Neuronal stem cell (in vitro differentiated cells): Measurements from ENCODE around the gene EIF3K.
"Not testable (repeated sequence)": the region's sequence is repeated elsewhere in the genome, so short reads cannot be mapped to it uniquely, and the experiment has no call there.

Experiments
- DNase-seq: peaks from one replicate; pipeline ENCODE4 v3.0.0-alpha.2; 2013; ENCODE audit warnings: low spot score
- H2AFZ ChIP-seq: one replicate; pipeline ENCODE4 v1.6.1; 2013; ENCODE audit warnings: mild to moderate bottlenecking, low read length, inconsistent platforms
- H2AK5ac ChIP-seq: 2 replicates; pipeline ENCODE4 v1.6.1; 2013; ENCODE audit warnings: low read depth, mild to moderate bottlenecking, inconsistent platforms, low read length, moderate library complexity, mixed read lengths
- H2BK120ac ChIP-seq: 2 replicates; pipeline ENCODE4 v1.6.1; 2013; ENCODE audit warnings: low read depth, mild to moderate bottlenecking, inconsistent platforms, low read length, moderate library complexity, mixed read lengths
- H2BK12ac ChIP-seq: one replicate; pipeline ENCODE4 v1.6.1; 2013; ENCODE audit warnings: low read length, inconsistent platforms
- H2BK15ac ChIP-seq: 2 replicates; pipeline ENCODE4 v1.6.1; 2013; ENCODE audit warnings: mild to moderate bottlenecking, low read length, inconsistent platforms, mixed read lengths
- H2BK5ac ChIP-seq: one replicate; pipeline ENCODE4 v1.6.1; 2013; ENCODE audit warnings: inconsistent platforms, mild to moderate bottlenecking, low read length, moderate library complexity
- H3K14ac ChIP-seq: one replicate; pipeline ENCODE4 v1.6.1; 2013; ENCODE audit warnings: low read length, inconsistent platforms
- H3K18ac ChIP-seq: 2 replicates; pipeline ENCODE4 v1.6.1; 2013; ENCODE audit warnings: low read length, inconsistent platforms
- H3K23ac ChIP-seq: 2 replicates; pipeline ENCODE4 v1.6.1; 2013; ENCODE audit warnings: low read depth, mild to moderate bottlenecking, mixed read lengths, low read length, inconsistent platforms; ENCODE audit not compliant: poor library complexity
- H3K27ac ChIP-seq: replicated peaks from 3 replicates; pipeline ENCODE4 v1.5.1; 2013; ENCODE audit warnings: low read length, inconsistent platforms
- H3K27me3 ChIP-seq, 3 experiments: 2 replicates each; pipeline ENCODE4 v1.6.1; 2013; ENCODE audit warnings: low read length in 3 of 3, mild to moderate bottlenecking in 2 of 3, inconsistent platforms in 1 of 3, low read depth in 1 of 3, mixed read lengths in 1 of 3, moderate library complexity in 1 of 3; ENCODE audit not compliant: control insufficient read depth in 3 of 3, insufficient read depth in 3 of 3
- H3K36me3 ChIP-seq, 2 donors: replicated peaks in 1 of 2; 2 replicates each; pipeline ENCODE4 v1.6.1; 2013; ENCODE audit warnings: low read length in 2 of 2; ENCODE audit not compliant: control insufficient read depth in 2 of 2, insufficient read depth in 2 of 2
- H3K4ac ChIP-seq: 2 replicates; pipeline ENCODE4 v1.6.1; 2013; ENCODE audit warnings: inconsistent platforms, mild to moderate bottlenecking, low read length, moderate library complexity
- H3K4me1 ChIP-seq, 2 donors: 1 replicate in 1 of 2; 2 replicates in 1 of 2; pipeline ENCODE4 v1.6.1; 2013; ENCODE audit warnings: low read length in 2 of 2, low read depth in 1 of 2; ENCODE audit not compliant: control insufficient read depth in 2 of 2, insufficient read depth in 1 of 2
- H3K4me2 ChIP-seq: one replicate; pipeline ENCODE4 v1.6.1; 2013; ENCODE audit warnings: mild to moderate bottlenecking, low read length, inconsistent platforms; ENCODE audit not compliant: insufficient read depth, poor library complexity, severe bottlenecking
- H3K4me3 ChIP-seq, 2 donors: 2 replicates each; pipeline ENCODE4 v1.5.1; 2013; ENCODE audit warnings: low read length in 2 of 2, mild to moderate bottlenecking in 2 of 2, inconsistent platforms in 1 of 2, moderate library complexity in 1 of 2
- H3K79me1 ChIP-seq: one replicate; pipeline ENCODE4 v1.6.1; 2013; ENCODE audit warnings: low read depth, mild to moderate bottlenecking, inconsistent platforms, low read length, moderate library complexity
- H3K9ac ChIP-seq: one replicate; pipeline ENCODE4 v1.6.1; 2013; ENCODE audit warnings: mild to moderate bottlenecking, low read depth, low read length, inconsistent platforms; ENCODE audit not compliant: poor library complexity
- H3K9me3 ChIP-seq, 2 donors: replicated peaks in 1 of 2; 2 replicates each; pipeline versions ENCODE3 to v1.6.1; 2013; ENCODE audit warnings: low read length in 2 of 2, mild to moderate bottlenecking in 2 of 2, inconsistent platforms in 1 of 2, low read depth in 1 of 2, mixed read lengths in 1 of 2, moderate library complexity in 1 of 2; ENCODE audit not compliant: control insufficient read depth in 2 of 2, insufficient read depth in 1 of 2
- H4K8ac ChIP-seq: one replicate; pipeline ENCODE4 v1.6.1; 2013; ENCODE audit warnings: low read depth, mild to moderate bottlenecking, inconsistent platforms, low read length, moderate library complexity
- H4K91ac ChIP-seq: one replicate; pipeline ENCODE4 v1.6.1; 2013; ENCODE audit warnings: low read length, low read depth, mild to moderate bottlenecking, inconsistent platforms; ENCODE audit not compliant: poor library complexity
- WGBS, 2 donors: extraction: QIAGEN DNeasy Blood & Tissue Kit; methylation state at CpG; one replicate each; pipeline ENCODE4 v1.1.7; 2013; ENCODE audit warnings: missing lambda C conversion rate in 2 of 2, mixed read lengths in 1 of 2; ENCODE audit not compliant: insufficient read length in 2 of 2, insufficient replicate concordance in 1 of 2; ENCODE audit errors: extremely low coverage in 2 of 2; 5-methylcytosine and 5-hydroxymethylcytosine counted together

EIF3K gene

GRCh38 chr19:38626401-38626800 lies 7.4 kb downstream of the EIF3K start:
- Histone ChIP-seq H4K91ac (no peak overlapping the region), H3K4me3 (no peak overlapping the region)
- no CpG with 5 or more reads among the region's 4 CpGs for WGBS, 2 donors

GRCh38 chr19:38629568-38629967 lies 10.6 kb downstream of the EIF3K start:
- no peak overlapping the region for H3K4me3 ChIP-seq
- no peak overlapping the region for H3K14ac ChIP-seq
- no peak overlapping the region for H2BK12ac ChIP-seq
- H3K18ac ChIP-seq = no peak overlapping the region
- no peak overlapping the region for H4K8ac ChIP-seq
- H3K27ac ChIP-seq = no peak overlapping the region
- no CpG with 5 or more reads among the region's 6 CpGs for WGBS, 2 donors
- no peak overlapping the region for H3K9ac ChIP-seq
- no peaks in the 10 kb centered on the region for H3K9me3 ChIP-seq
- H2BK5ac ChIP-seq = no peak overlapping the region
- H2BK15ac ChIP-seq = no peak overlapping the region
- no peak overlapping the region for H3K4ac ChIP-seq
- no peak overlapping the region for H4K91ac ChIP-seq
- H3K23ac ChIP-seq = no peak overlapping the region
- H3K4me1 ChIP-seq = no peaks in the 10 kb centered on the region
- no peak overlapping the region for H2AK5ac ChIP-seq
- H3K79me1 ChIP-seq = no peaks in the 10 kb centered on the region
- no peak overlapping the region for H2BK120ac ChIP-seq
- no peak for DNase-seq
- H2AFZ ChIP-seq = no peak overlapping the region
- no peaks in the 10 kb centered on the region for H3K27me3 ChIP-seq
- H3K4me2 ChIP-seq = no peak overlapping the region
- H3K36me3 ChIP-seq = peaks cover 29 to 81% of the 10 kb centered on the region in 2 donors

More at GRCh38 chr19:38626401-38626800, 7.4 kb downstream of the EIF3K start:
- Histone ChIP-seq H3K27ac (no peak overlapping the region), H2BK120ac (no peak overlapping the region), H2BK12ac (no peak overlapping the region), H3K36me3 (peaks cover 40 to 89% of the 10 kb centered on the region in 2 donors), H3K23ac (no peak overlapping the region), H3K9ac (no peak overlapping the region), H3K4me2 (no peak overlapping the region), H4K8ac (no peak overlapping the region), H2AFZ (no peak overlapping the region), H2BK5ac (no peak overlapping the region), H3K27me3 (no peaks in the 10 kb centered on the region), H2AK5ac (no peak overlapping the region), H3K9me3 (peaks cover 0 to 1% of the 10 kb centered on the region in 2 donors), H3K4ac (no peak overlapping the region), H3K14ac (no peak overlapping the region), H2BK15ac (no peak overlapping the region), H3K79me1 (no peaks in the 10 kb centered on the region), H3K4me1 (no peaks in the 10 kb centered on the region), H3K18ac (no peak overlapping the region)
- DNase-seq = no peak

- H2BK12ac ChIP-seq, H3K4me1 ChIP-seq, H3K14ac ChIP-seq, H2BK5ac ChIP-seq, H3K27me3 ChIP-seq, H2BK15ac ChIP-seq, H2BK120ac ChIP-seq, DNase-seq, H4K8ac ChIP-seq, H3K79me1 ChIP-seq, H3K9ac ChIP-seq, H3K27ac ChIP-seq, H2AFZ ChIP-seq, H4K91ac ChIP-seq, H2AK5ac ChIP-seq, H3K23ac ChIP-seq, H3K4me2 ChIP-seq, H3K4ac ChIP-seq, H3K9me3 ChIP-seq, H3K4me3 ChIP-seq, H3K18ac ChIP-seq: not testable (repeated sequence)
- WGBS, 2 donors = no CpG with 5 or more reads among the region's 11 CpGs
- H3K36me3 ChIP-seq = peaks cover 30 to 80% of the 10 kb centered on the region in 2 donors
Observed at GRCh38 chr19:38631301-38631700, 12.3 kb downstream of the EIF3K start.

DNA sequence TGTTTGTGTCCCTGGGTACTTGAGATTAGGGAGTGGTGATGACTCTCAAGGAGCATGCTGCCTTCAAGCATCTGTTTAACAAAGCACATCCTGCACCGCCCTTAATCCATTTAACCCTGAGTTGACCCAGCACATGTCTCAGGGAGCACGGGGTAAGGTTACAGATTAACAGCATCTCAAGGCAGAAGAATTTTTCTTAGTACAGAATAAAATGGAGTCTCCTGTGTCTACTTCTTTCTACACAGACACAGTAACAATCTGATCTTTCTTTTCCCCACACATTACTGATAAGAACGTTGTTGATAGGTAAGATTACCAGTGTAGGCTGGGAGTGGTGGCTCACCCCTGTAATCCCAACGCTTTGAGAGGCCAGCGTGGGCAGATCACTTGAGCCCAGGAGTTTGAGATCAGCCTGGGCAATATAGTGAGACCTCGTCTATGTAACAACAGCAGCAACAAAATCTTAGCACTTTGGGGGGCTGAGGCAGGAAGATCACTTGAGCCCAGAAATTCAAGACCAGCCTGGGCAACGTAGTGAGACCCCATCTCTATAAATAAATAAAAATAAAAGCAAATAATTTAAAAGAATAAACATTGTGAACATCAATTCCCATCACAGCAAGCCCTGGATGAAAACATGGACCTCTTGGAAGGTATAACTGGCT lies 13.0 kb downstream of the EIF3K start:
- not testable (repeated sequence) for H3K9ac ChIP-seq, H3K4me3 ChIP-seq, H2AFZ ChIP-seq, H2BK15ac ChIP-seq, H3K14ac ChIP-seq, H2BK12ac ChIP-seq, H2AK5ac ChIP-seq, H3K79me1 ChIP-seq, H3K4ac ChIP-seq, H3K27me3 ChIP-seq, H4K8ac ChIP-seq, H2BK5ac ChIP-seq, H3K18ac ChIP-seq, H2BK120ac ChIP-seq, H3K4me2 ChIP-seq, DNase-seq, H3K23ac ChIP-seq, H3K27ac ChIP-seq, H3K9me3 ChIP-seq, H3K4me1 ChIP-seq, H4K91ac ChIP-seq
- WGBS, 2 donors = no CpG with 5 or more reads among the region's 7 CpGs
- peaks cover 28 to 79% of the 10 kb centered on the region in 2 donors for H3K36me3 ChIP-seq
